Breast epithelium (tissue), 3 donors: ENCODE results near the gene TMEM260.

Source experiments
- CTCF ChIP-seq, 3 donors: fragments of 450-650 bp; IDR thresholded peaks; one replicate each; pipeline ENCODE4 v1.5.1; 2016 to 2017; ENCODE audit warnings: antibody characterized with exemption in 3 of 3, mild to moderate bottlenecking in 3 of 3, moderate library complexity in 3 of 3
- POLR2A ChIP-seq: fragments of 450-650 bp; IDR thresholded peaks from one replicate; pipeline ENCODE4 v1.6.1; 2016; ENCODE audit warnings: antibody characterized with exemption, mild to moderate bottlenecking, moderate library complexity

GRCh38 chr14:56585461-56586084 is 6.0 kb downstream of the TMEM260 start:
- no peak for TF ChIP-seq POLR2A
- TF ChIP-seq CTCF (IDR thresholded peaks at IDR 0.05) = no peak
